HG03108 (cell line): Measurements from ENCODE around the gene CNOT4.
A peak's percentile ranks its signal among the peaks of the same experiment; 100 is the strongest.

Experiments used
- ATAC-seq: cut with Tn5 transposase; IDR thresholded peaks from one replicate; pipeline ENCODE4 v1.9.1; 2021; ENCODE audit warnings: moderate library complexity; ENCODE audit not compliant: unreplicated experiment

Gene CNOT4

GRCh38 chr7:135509839-135510591 is at the start of gene CNOT4:
CNOT4 (minus strand) TSS chr7:135510102; CDS start chr7:135438331, 71,771 bp downstream.
- ATAC-seq = peak; percentile 97

GRCh38 chr7:135558881-135559280 is 49.0 kb upstream of the CNOT4 start:
- ATAC-seq = no peak

- peak; percentile 68 for ATAC-seq
Measured at GRCh38 chr7:135558337-135558767, 48.5 kb upstream of the CNOT4 start.

GRCh38 chr7:135557455-135558336 is 47.8 kb upstream of the CNOT4 start, which contains the start of gene NUP205:
NUP205 (plus strand) TSS chr7:135557917; CDS start chr7:135557945, 28 bp downstream.
- peak; percentile 63 for ATAC-seq

- no peak for ATAC-seq
Measured at GRCh38 chr7:135553346-135553745, 43.4 kb upstream of the CNOT4 start.

GRCh38 chr7:135552148-135552547 is 42.2 kb upstream of the CNOT4 start:
- no peak for ATAC-seq

- ATAC-seq = no peak
Measured at GRCh38 chr7:135550196-135550595, 40.3 kb upstream of the CNOT4 start.

- ATAC-seq = no peak
Measured at GRCh38 chr7:135541029-135541428, 31.1 kb upstream of the CNOT4 start.

- ATAC-seq = no peak
Measured at GRCh38 chr7:135539629-135540028, 29.7 kb upstream of the CNOT4 start.

GRCh38 chr7:135538376-135538775 is 28.5 kb upstream of the CNOT4 start:
- ATAC-seq = no peak

GRCh38 chr7:135537905-135538304 is 28.0 kb upstream of the CNOT4 start:
- no peak for ATAC-seq

- no peak for ATAC-seq
Measured at GRCh38 chr7:135537453-135537852, 27.6 kb upstream of the CNOT4 start.

- ATAC-seq = no peak
Measured at GRCh38 chr7:135536150-135536549, 26.2 kb upstream of the CNOT4 start.

- no peak for ATAC-seq
Measured at GRCh38 chr7:135527025-135527424, 17.1 kb upstream of the CNOT4 start.

- ATAC-seq = no peak
Measured at GRCh38 chr7:135525426-135525825, 15.5 kb upstream of the CNOT4 start.

GRCh38 chr7:135523146-135523545 is 13.2 kb upstream of the CNOT4 start:
- ATAC-seq = no peak

- ATAC-seq = no peak
Measured at GRCh38 chr7:135522509-135522908, 12.6 kb upstream of the CNOT4 start.

GRCh38 chr7:135519871-135520270 is 10.0 kb upstream of the CNOT4 start:
- no peak for ATAC-seq

GRCh38 chr7:135519233-135519688 is 9.4 kb upstream of the CNOT4 start:
- ATAC-seq = no peak

GRCh38 chr7:135518748-135519147 is 8.8 kb upstream of the CNOT4 start:
- no peak for ATAC-seq

- no peak for ATAC-seq
Measured at GRCh38 chr7:135517060-135517459, 7.2 kb upstream of the CNOT4 start.

GRCh38 chr7:135514856-135515255 is 5.0 kb upstream of the CNOT4 start:
- ATAC-seq = no peak
